SU-DHL-6 (cell line): ENCODE data around the gene IL36G.

Experiments
- H2AFZ ChIP-seq: fragments of 200-600 bp; sonication (generic); 2 replicates; pipeline ENCODE4 v1.6.1; 2014; ENCODE audit warnings: low read depth, mild to moderate bottlenecking, moderate library complexity, mixed read lengths, antibody characterized with exemption, low read length; ENCODE audit not compliant: severe bottlenecking
- H3F3A ChIP-seq: fragments of 200-600 bp; shearing (Covaris generic); 2 replicates; pipeline ENCODE4 v1.6.0; 2016; ENCODE audit warnings: antibody characterized with exemption, mild to moderate bottlenecking; ENCODE audit not compliant: insufficient read depth
- H3K27ac ChIP-seq: fragments of 200-600 bp; sonication (generic); 2 replicates; pipeline ENCODE4 v1.5.1; 2016; ENCODE audit warnings: low read depth, mild to moderate bottlenecking, low read length, moderate library complexity, mixed read lengths
- H3K27me3 ChIP-seq: fragments of 200-600 bp; sonication (generic), shearing (Covaris generic); 2 replicates; pipeline ENCODE4 v1.6.0; 2014; ENCODE audit warnings: mild to moderate bottlenecking, low read length
- H3K36me3 ChIP-seq: fragments of 200-600 bp; sonication (generic); 2 replicates; pipeline ENCODE4 v1.6.1; 2014; ENCODE audit warnings: mild to moderate bottlenecking, low read length, mixed read lengths
- H3K4me2 ChIP-seq: fragments of 300-600, 200-600 bp; shearing (Covaris generic), sonication (generic); 2 replicates; pipeline ENCODE4 v1.6.0; 2014; ENCODE audit warnings: low read length, low read depth, mild to moderate bottlenecking; ENCODE audit not compliant: poor library complexity, severe bottlenecking
- H3K4me3 ChIP-seq: fragments of 200-600 bp; sonication (generic); 2 replicates; pipeline ENCODE4 v1.5.1; 2014; ENCODE audit warnings: antibody characterized with exemption, low read length, mild to moderate bottlenecking, mixed read lengths; ENCODE audit not compliant: insufficient read depth, poor library complexity, severe bottlenecking
- H3K79me2 ChIP-seq: fragments of 200-600 bp; sonication (generic); 2 replicates; pipeline ENCODE4 v1.6.1; 2014; ENCODE audit warnings: mild to moderate bottlenecking, low read length, moderate library complexity; ENCODE audit not compliant: insufficient read depth
- H3K9ac ChIP-seq: fragments of 200-600 bp; sonication (generic); 2 replicates; pipeline ENCODE4 v1.7.0; 2014; ENCODE audit warnings: mild to moderate bottlenecking, low read length
- H3K9me2 ChIP-seq: fragments of 200-600 bp; sonication (generic); replicated peaks from 2 replicates; pipeline ENCODE4 v1.6.1; 2014; ENCODE audit warnings: low read length; ENCODE audit not compliant: insufficient read depth
- H3K9me3 ChIP-seq: fragments of 200-600 bp; sonication (generic); 2 replicates; pipeline ENCODE4 v1.6.1; 2014; ENCODE audit warnings: low read length, mixed read lengths; ENCODE audit not compliant: insufficient read depth
- H4K20me1 ChIP-seq: fragments of 200-600 bp; sonication (generic); 2 replicates; pipeline ENCODE4 v1.6.1; 2014; ENCODE audit warnings: low read depth, mild to moderate bottlenecking, antibody characterized with exemption, low read length, moderate library complexity, mixed read lengths
- CTCF ChIP-seq: fragments of 200-600 bp; sonication (generic); IDR thresholded peaks from one replicate; pipeline ENCODE4 v1.5.1; 2017; ENCODE audit warnings: antibody characterized with exemption, mild to moderate bottlenecking, low read length, moderate library complexity; ENCODE audit not compliant: insufficient read depth, poor library complexity, severe bottlenecking
- EZH2phosphoT487 ChIP-seq: fragments of 200-600 bp; sonication (generic), shearing (Covaris generic); conservative IDR thresholded peaks from 2 replicates; pipeline ENCODE4 v1.6.1; 2018; ENCODE audit warnings: mild to moderate bottlenecking, antibody characterized with exemption, low read length, moderate library complexity, mixed read lengths

The IL36G gene

GRCh38 chr2:112938904-112939303 lies 38.9 kb upstream of the IL36G start:
- H3K27ac ChIP-seq, result no peak overlapping the region
- H3K4me2 ChIP-seq, result no peak overlapping the region
- no peaks in the 10 kb centered on the region for H3K36me3 ChIP-seq
- no peaks in the 10 kb centered on the region for H3K79me2 ChIP-seq
- no peak for TF ChIP-seq EZH2phosphoT487
- H3F3A ChIP-seq, result no peaks in the 10 kb centered on the region
- no peaks in the 10 kb centered on the region for H3K9me3 ChIP-seq
- H3K4me3 ChIP-seq, result no peak overlapping the region
- no peaks in the 10 kb centered on the region for H3K9me2 ChIP-seq
- H2AFZ ChIP-seq, result no peak overlapping the region
- no peaks in the 10 kb centered on the region for H4K20me1 ChIP-seq
- H3K27me3 ChIP-seq, result no peaks in the 10 kb centered on the region
- no peak overlapping the region for H3K9ac ChIP-seq

- Histone ChIP-seq H4K20me1 (no peaks in the 10 kb centered on the region), H3K9ac (no peak overlapping the region), H3F3A (no peaks in the 10 kb centered on the region), H3K27ac (no peak overlapping the region), H3K4me2 (no peak overlapping the region), H3K4me3 (no peak overlapping the region), H3K36me3 (no peaks in the 10 kb centered on the region), H3K27me3 (no peaks in the 10 kb centered on the region), H3K79me2 (no peaks in the 10 kb centered on the region), H3K9me2 (no peaks in the 10 kb centered on the region), H2AFZ (no peak overlapping the region), H3K9me3 (no peaks in the 10 kb centered on the region)
- TF ChIP-seq CTCF, result no peak
Observed at GRCh38 chr2:112939425-112939824, 38.4 kb upstream of the IL36G start.

- Histone ChIP-seq H2AFZ (no peak overlapping the region), H3K27ac (no peak overlapping the region), H3K9me3 (no peaks in the 10 kb centered on the region), H4K20me1 (no peaks in the 10 kb centered on the region), H3K79me2 (no peaks in the 10 kb centered on the region), H3K4me3 (no peak overlapping the region), H3K27me3 (no peaks in the 10 kb centered on the region), H3K9me2 (no peaks in the 10 kb centered on the region), H3K36me3 (no peaks in the 10 kb centered on the region), H3F3A (no peaks in the 10 kb centered on the region), H3K9ac (no peak overlapping the region), H3K4me2 (no peak overlapping the region)
- TF ChIP-seq CTCF (no peak), EZH2phosphoT487 (no peak)
Observed at GRCh38 chr2:112940859-112941625, 36.8 kb upstream of the IL36G start.

- Histone ChIP-seq H3K27me3 (no peaks in the 10 kb centered on the region), H3K27ac (no peak overlapping the region), H2AFZ (no peak overlapping the region), H3K36me3 (no peaks in the 10 kb centered on the region), H3K9me3 (peaks cover 8% of the 10 kb centered on the region; the same call in 1 of the 2 replicates), H3K4me2 (no peak overlapping the region), H4K20me1 (no peaks in the 10 kb centered on the region), H3K79me2 (no peaks in the 10 kb centered on the region), H3F3A (no peaks in the 10 kb centered on the region), H3K4me3 (no peak overlapping the region), H3K9me2 (no peaks in the 10 kb centered on the region), H3K9ac (no peak overlapping the region)
- TF ChIP-seq EZH2phosphoT487 (no peak), CTCF (peak; percentile 65)
Observed at GRCh38 chr2:112941753-112942653, 35.8 kb upstream of the IL36G start.
